NCI-H2196 treated with DMSO at 0.1 percent for 48 hours (cell line): ENCODE results near the gene EFHC2.

ENCODE experiments used
- DNase-seq: peaks from one replicate; lab custom pipeline; 2025; ENCODE audit not compliant: unreplicated experiment; lab: John Stamatoyannopoulos, UW

EFHC2 gene

GRCh38 chrX:44157283-44157682 lies 186.2 kb downstream of the EFHC2 start:
- no peak for DNase-seq

GRCh38 chrX:44156726-44157125 lies 186.7 kb downstream of the EFHC2 start:
- no peak for DNase-seq

- no peak for DNase-seq
These were observed 188.3 kb downstream of the EFHC2 start for GRCh38 chrX:44155126-44155525.

- no peak for DNase-seq
These were observed 190.6 kb downstream of the EFHC2 start for GRCh38 chrX:44152852-44153251.

- DNase-seq, result no peak
These were observed 196.3 kb downstream of the EFHC2 start for GRCh38 chrX:44147130-44147529.

- no peak for DNase-seq
These were observed 199.1 kb downstream of the EFHC2 start for GRCh38 chrX:44144177-44144945.

GRCh38 chrX:44143061-44143602 lies 200.3 kb downstream of the EFHC2 start:
- DNase-seq, result no peak

GRCh38 chrX:44130189-44130588 lies 213.3 kb downstream of the EFHC2 start:
- no peak for DNase-seq

- no peak for DNase-seq
These were observed 230.1 kb downstream of the EFHC2 start for GRCh38 chrX:44113337-44113736.

GRCh38 chrX:44106864-44107263 lies 236.6 kb downstream of the EFHC2 start:
- DNase-seq, result no peak

GRCh38 chrX:44105228-44105913 lies 238.1 kb downstream of the EFHC2 start:
- DNase-seq, result no peak

GRCh38 chrX:44104699-44105098 lies 238.8 kb downstream of the EFHC2 start:
- DNase-seq, result no peak

- no peak for DNase-seq
These were observed 242.2 kb downstream of the EFHC2 start for GRCh38 chrX:44101281-44101680.

- DNase-seq, result no peak
These were observed 244.1 kb downstream of the EFHC2 start for GRCh38 chrX:44099366-44099765.
